ENCODE measurements around the gene ING2.

- TF ChIP-seq CTCF (IDR thresholded peaks at IDR 0.05) (no peak), POLR2A (IDR thresholded peaks at IDR 0.05) (no peak), EP300 (IDR thresholded peaks at IDR 0.05) (no peak), POLR2AphosphoS5 (IDR thresholded peaks at IDR 0.05) (no peak)
Observed at GRCh38 chr4:183541010-183541751, 36.3 kb downstream of the ING2 start.

All from sigmoid colon (tissue), 4 donors.